IPS-NIHi11 (cell line): ENCODE results near the gene SELENOH.

Experiments
- DNase-seq: peaks from one replicate; pipeline ENCODE4 v3.0.0; 2012; ENCODE audit warnings: mixed read lengths, low spot score

Gene SELENOH

DNA sequence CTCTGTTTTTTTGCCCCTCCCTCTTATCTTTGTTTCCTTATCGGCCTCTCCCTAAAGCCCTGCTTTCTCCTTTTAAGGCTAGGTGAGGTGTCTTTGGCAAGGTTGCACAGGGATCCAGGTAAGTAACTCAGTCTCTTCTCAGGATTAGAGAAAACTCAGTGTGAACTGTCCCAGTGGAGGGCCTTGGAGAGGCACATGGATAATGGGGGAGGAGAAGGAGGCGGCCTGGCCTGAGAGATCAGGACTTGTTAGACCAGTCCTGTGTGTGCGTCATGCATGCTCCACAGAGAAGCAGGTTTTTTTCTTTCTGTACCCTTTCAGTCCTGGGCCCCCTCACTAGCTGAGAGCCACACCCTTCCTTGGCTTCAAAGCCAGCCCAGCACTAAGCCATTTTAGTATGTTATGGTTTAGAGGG, 40.2 kb downstream of the SELENOH start:
- peak; percentile 72 for DNase-seq

DNA sequence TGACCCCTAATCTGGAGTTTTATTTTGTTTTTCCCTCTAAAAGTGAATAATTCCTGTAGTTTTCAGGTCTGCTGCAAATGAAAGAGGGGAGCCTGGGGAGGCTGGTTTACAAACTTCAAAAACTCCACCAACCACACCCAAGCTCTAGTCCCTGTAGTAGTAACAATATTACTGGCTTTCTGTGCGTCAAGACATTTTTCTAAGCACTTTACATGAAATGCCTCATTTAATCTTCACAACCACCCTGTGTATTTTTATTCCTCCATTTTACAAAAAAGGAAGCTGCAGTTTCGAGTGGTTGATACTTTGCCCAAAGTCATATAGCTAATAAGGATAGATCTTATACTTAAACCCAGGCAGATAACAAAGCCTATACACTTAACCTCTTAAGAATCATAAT, 43.8 kb downstream of the SELENOH start:
- DNase-seq: no peak

DNA sequence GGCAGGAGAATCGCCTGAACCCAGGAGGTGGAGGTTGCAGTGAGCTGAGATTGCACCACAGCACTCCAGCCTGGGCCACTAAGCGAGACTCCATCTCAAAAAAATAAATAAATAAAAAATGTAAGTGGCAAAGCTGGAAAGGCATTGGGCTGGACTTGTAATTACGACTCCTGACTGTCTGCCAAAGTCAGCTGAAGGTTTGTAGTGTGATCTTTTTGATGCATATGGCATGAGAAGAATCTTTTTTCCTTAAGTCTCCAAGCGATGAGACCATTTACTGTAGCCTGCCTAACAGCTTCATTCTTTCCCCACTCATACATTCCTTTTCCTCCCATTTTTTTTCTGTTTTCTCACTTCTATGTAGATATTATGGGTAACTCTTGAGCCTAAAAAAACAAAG, 45.1 kb downstream of the SELENOH start:
- DNase-seq: no peak

DNA sequence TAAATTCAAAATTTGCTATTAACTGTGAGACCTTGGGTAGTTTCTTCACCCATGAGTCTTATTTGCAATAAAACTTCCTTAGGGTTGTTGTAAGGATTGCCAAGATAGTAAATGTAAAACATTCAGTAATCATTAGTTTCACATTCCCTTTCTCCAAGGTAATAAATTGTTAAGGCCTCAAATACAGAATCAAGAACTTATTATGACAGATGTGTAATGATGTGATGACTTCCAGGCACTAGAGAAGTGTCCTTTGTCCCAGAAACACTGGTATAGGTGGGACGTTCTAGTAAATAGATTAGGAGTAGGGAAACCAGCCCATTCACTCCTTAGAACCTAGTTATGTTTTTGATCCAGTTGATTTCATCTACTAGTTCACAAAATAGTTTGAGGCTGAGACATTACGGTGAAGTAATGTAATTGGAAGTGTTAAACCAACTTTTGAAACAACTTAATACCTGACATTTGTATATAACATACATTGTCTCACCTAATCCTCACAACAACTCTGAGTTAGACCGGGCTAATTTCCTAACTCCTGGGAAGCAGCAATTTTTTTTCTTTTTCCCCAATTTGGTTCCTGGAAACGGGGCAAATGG, 45.8 kb downstream of the SELENOH start:
- no peak for DNase-seq

DNA sequence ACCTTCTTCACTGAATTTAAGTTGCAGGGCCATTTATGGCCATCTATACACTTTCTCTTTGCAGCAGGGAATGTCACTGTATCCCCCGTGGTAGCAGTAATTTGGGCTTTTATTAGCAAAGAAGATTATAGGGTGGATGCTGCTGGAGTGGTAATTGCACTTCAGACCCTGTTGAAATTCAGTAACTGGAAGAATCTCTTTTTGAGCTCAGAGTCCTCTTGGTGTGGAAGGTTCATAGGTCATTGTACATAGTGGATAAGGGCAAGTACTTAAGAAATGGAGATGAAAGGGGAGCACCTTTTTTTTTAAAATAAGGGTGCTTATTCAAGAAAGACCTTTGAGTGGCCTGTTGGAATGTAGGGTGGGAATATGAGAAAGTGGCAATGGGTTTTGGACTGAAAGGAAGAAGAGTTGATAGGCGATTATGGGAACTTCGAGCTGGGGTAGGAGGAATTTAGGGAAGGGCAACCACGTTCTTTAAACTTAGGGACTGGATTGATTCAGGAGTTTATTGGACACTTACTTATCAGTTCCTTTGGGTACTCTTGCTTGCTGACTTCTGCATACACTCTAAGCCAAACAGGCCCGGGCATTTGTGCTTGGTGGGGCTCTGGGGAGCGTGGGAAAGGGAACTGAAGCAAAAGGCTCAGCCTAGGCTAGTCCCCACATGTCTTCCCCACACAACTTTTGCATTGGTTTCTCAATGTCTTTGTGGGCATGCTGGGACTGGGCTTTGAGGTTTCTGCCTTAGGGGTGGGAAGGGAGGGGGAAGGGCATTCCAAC, 46.8 kb downstream of the SELENOH start:
- DNase-seq: peak; percentile 72

DNA sequence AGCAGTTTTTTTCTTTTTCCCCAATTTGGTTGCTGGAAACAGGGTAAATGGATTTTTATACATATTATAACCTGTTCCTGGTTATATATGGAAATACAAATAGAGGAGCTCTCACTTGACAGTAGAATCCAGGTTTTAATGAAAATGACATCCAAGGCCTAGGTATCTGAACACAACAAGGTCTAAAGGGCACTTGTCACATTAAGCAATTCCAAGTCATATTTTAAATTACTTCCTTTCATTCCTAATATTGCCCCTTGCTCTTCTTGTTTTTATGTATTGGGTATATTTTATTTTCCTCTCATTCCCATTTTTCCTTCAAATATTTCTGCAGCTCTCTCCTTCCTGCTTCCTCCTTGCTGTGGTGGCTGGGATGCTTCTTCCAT, 47.4 kb downstream of the SELENOH start:
- no peak for DNase-seq

DNA sequence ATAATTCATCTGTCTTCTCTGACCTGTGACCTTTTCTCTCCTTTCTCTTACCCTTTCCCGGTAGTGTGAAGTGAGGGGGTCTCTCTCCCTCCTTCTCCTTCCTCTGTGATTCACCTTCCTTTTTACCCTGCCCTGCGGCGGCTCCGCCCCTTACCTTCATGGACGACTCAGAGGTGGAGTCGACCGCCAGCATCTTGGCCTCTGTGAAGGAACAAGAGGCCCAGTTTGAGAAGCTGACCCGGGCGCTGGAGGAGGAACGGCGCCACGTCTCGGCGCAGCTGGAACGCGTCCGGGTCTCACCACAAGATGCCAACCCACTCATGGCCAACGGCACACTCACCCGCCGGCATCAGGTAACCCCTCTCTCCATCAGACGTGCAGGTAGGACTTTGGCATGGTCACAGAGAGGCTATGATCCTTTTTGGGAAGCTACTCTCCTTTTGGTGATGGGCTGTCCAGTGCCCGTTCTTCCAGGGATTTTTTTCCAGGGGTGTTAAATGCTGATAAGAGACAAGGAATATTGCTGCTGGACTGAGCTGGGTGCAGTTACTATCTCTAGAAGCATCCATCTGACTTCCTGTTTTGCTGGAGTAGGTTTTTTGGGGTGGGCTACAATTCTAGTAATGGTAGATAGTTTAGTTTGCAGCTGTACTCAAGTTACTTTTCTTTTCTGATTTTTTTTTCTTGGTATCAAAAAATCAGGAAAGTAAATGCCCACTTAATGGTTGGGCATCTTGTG, 50.2 kb downstream of the SELENOH start:
- no peak for DNase-seq

DNA sequence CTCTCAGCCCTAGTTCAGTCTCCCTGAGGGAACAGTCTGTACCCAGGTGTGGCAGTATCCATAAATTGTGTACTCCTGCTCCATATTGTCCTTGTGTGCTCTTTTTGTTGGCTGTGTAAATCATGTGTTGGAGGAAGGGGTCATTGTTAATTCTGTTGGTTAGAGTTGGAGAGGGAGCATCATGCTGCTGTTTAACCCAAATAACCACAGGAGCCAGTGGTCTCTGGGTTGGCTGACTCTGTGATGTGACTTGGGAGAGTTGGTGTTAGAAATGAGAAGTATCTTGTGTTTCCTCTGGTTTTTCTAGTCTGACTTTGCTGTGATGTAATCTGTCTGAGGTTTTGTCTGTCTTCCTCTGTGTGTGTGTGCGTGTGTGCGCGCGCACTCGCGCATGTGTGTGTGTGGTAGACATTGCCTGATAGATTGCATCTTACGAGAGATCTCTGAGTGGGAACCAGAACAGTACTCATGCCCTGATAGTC, 50.8 kb downstream of the SELENOH start:
- DNase-seq: no peak

DNA sequence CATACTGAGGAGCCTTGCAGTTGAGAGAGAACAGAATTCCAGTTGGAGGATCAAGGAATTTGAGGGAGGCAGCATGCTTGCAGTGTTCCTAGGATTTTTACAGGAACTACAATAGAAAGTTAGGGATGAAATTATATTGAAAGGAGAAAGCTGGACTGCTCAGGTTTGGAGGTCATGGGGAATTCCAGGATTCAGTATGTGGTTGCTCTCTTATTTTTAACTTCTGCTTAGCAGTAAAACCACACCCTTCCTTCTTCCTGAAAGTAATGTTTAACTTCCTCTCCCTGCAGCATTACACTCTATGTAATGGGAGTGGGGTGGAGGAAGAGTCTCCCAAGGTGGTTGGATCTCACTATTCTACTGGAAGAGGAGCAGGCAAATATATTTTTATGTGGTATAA, 51.6 kb downstream of the SELENOH start:
- DNase-seq: no peak
